Astrocyte (in vitro differentiated cells and primary cell): ENCODE data around the gene KRT84. TPM values are rescaled to one million over a fixed set of nuclear protein-coding genes. Genes with fewer than 3 reads are reported as not detected.

ENCODE experiments used
- DNase-seq: peaks from one replicate; pipeline ENCODE4 v3.0.0-alpha.2; 2010; ENCODE audit warnings: low read depth
- FAIRE-seq: peaks from 2 replicates; lab custom pipeline; 2011; peaks lifted over from hg19 to GRCh38; lab: Jason Lieb, UNC
- H2AFZ ChIP-seq: 2 replicates; pipeline ENCODE4 v1.6.0; 2012; ENCODE audit warnings: low read depth, low read length, inconsistent platforms
- H3K27ac ChIP-seq: 2 replicates; pipeline ENCODE4 v1.5.1; 2011; ENCODE audit warnings: low read depth, low read length, inconsistent platforms
- H3K27me3 ChIP-seq: 2 replicates; pipeline ENCODE4 v1.6.0; 2011; ENCODE audit warnings: low read length, inconsistent platforms; ENCODE audit not compliant: insufficient read depth
- H3K36me3 ChIP-seq: 2 replicates; pipeline ENCODE4 v1.5.1; 2011; ENCODE audit warnings: low read length, inconsistent platforms; ENCODE audit not compliant: insufficient read depth
- H3K4me1 ChIP-seq: 2 replicates; pipeline ENCODE4 v1.5.1; 2011; ENCODE audit warnings: low read length, inconsistent platforms; ENCODE audit not compliant: insufficient read depth
- H3K4me2 ChIP-seq: 2 replicates; pipeline ENCODE4 v1.6.0; 2012; ENCODE audit warnings: low read length, inconsistent platforms
- H3K4me3 ChIP-seq: 2 replicates; pipeline ENCODE4 v1.5.1; 2011; ENCODE audit warnings: low read depth, mild to moderate bottlenecking, low read length, inconsistent platforms; ENCODE audit not compliant: insufficient read depth
- H3K79me2 ChIP-seq: 2 replicates; pipeline ENCODE4 v1.6.0; 2012; ENCODE audit warnings: mild to moderate bottlenecking, low read length, inconsistent platforms; ENCODE audit not compliant: insufficient read depth
- H3K9ac ChIP-seq: 2 replicates; pipeline ENCODE4 v1.6.0; 2012; ENCODE audit warnings: mild to moderate bottlenecking, low read length, inconsistent platforms
- H3K9me3 ChIP-seq: 2 replicates; pipeline ENCODE4 v1.5.1; 2012; ENCODE audit warnings: low read depth, mild to moderate bottlenecking, low read length, inconsistent platforms; ENCODE audit not compliant: insufficient read depth
- H4K20me1 ChIP-seq: 2 replicates; pipeline ENCODE4 v1.6.0; 2012; ENCODE audit warnings: low read length, inconsistent platforms; ENCODE audit not compliant: insufficient read depth
- H3K27ac Mint-ChIP-seq: one replicate; pipeline ENCODE4 v1.8.0; 2021; ENCODE audit warnings: mild to moderate bottlenecking, mixed read lengths; ENCODE audit not compliant: unreplicated experiment
- H3K27me3 Mint-ChIP-seq: one replicate; pipeline ENCODE4 v1.8.0; 2021; ENCODE audit warnings: low read depth, mixed read lengths; ENCODE audit not compliant: unreplicated experiment
- H3K36me3 Mint-ChIP-seq: one replicate; pipeline ENCODE4 v1.8.0; 2021; ENCODE audit warnings: low read depth, mixed read lengths; ENCODE audit not compliant: unreplicated experiment
- H3K4me1 Mint-ChIP-seq: one replicate; pipeline ENCODE4 v1.8.0; 2021; ENCODE audit warnings: low read depth, mixed read lengths; ENCODE audit not compliant: unreplicated experiment
- H3K4me3 Mint-ChIP-seq: one replicate; pipeline ENCODE4 v1.8.0; 2021; ENCODE audit warnings: mild to moderate bottlenecking, moderate library complexity, mixed read lengths; ENCODE audit not compliant: unreplicated experiment
- H3K9me3 Mint-ChIP-seq: one replicate; pipeline ENCODE4 v1.8.0; 2021; ENCODE audit warnings: mild to moderate bottlenecking, mixed read lengths; ENCODE audit not compliant: unreplicated experiment
- EZH2 ChIP-seq: IDR thresholded peaks from 2 replicates; pipeline ENCODE4 v1.6.1; 2012; ENCODE audit warnings: mild to moderate bottlenecking, low read length, inconsistent platforms; ENCODE audit not compliant: insufficient read depth
- total RNA-seq: library from RNA; stranded (reverse); gene quantifications from 2 replicates; pipeline ENCODE4 v1.2.1, GENCODE V29; 2021
- TF ChIP-seq, protein P1 (sequence below): IDR thresholded peaks from 2 replicates; pipeline ENCODE4 v1.5.1; 2011; ENCODE audit warnings: low read depth, mild to moderate bottlenecking, inconsistent platforms, low read length, moderate library complexity; ENCODE audit not compliant: insufficient read depth

KRT84 gene
- total RNA-seq, 1 donor from 2014 or later: not detected

- H3K9ac ChIP-seq: no peak overlapping the region
- Mint-ChIP-seq H3K27ac (no peak overlapping the region), H3K36me3 (no peaks in the 10 kb centered on the region), H3K4me3 (no peak overlapping the region), H3K27me3 (peaks cover 62% of the 10 kb centered on the region), H3K4me1 (peaks cover 8% of the 10 kb centered on the region), H3K9me3 (no peaks in the 10 kb centered on the region)
- peaks cover 17% of the 10 kb centered on the region for H3K27me3 ChIP-seq
- H3K4me1 ChIP-seq: no peaks in the 10 kb centered on the region
- no peak for DNase-seq
- no peak overlapping the region for H3K27ac ChIP-seq
- no peak overlapping the region for H3K4me2 ChIP-seq
- FAIRE-seq: no peak
- H3K79me2 ChIP-seq: no peaks in the 10 kb centered on the region
- H4K20me1 ChIP-seq: no peaks in the 10 kb centered on the region
- H2AFZ ChIP-seq: no peak overlapping the region
- H3K9me3 ChIP-seq: no peaks in the 10 kb centered on the region
- no peaks in the 10 kb centered on the region for H3K36me3 ChIP-seq
- H3K4me3 ChIP-seq: no peak overlapping the region
- no peak for TF ChIP-seq EZH2
- TF ChIP-seq, protein P1, sequence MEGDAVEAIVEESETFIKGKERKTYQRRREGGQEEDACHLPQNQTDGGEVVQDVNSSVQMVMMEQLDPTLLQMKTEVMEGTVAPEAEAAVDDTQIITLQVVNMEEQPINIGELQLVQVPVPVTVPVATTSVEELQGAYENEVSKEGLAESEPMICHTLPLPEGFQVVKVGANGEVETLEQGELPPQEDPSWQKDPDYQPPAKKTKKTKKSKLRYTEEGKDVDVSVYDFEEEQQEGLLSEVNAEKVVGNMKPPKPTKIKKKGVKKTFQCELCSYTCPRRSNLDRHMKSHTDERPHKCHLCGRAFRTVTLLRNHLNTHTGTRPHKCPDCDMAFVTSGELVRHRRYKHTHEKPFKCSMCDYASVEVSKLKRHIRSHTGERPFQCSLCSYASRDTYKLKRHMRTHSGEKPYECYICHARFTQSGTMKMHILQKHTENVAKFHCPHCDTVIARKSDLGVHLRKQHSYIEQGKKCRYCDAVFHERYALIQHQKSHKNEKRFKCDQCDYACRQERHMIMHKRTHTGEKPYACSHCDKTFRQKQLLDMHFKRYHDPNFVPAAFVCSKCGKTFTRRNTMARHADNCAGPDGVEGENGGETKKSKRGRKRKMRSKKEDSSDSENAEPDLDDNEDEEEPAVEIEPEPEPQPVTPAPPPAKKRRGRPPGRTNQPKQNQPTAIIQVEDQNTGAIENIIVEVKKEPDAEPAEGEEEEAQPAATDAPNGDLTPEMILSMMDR: no peak
Measured at GRCh38 chr12:52394836-52395405, 9.5 kb upstream of the KRT84 start.

DNA sequence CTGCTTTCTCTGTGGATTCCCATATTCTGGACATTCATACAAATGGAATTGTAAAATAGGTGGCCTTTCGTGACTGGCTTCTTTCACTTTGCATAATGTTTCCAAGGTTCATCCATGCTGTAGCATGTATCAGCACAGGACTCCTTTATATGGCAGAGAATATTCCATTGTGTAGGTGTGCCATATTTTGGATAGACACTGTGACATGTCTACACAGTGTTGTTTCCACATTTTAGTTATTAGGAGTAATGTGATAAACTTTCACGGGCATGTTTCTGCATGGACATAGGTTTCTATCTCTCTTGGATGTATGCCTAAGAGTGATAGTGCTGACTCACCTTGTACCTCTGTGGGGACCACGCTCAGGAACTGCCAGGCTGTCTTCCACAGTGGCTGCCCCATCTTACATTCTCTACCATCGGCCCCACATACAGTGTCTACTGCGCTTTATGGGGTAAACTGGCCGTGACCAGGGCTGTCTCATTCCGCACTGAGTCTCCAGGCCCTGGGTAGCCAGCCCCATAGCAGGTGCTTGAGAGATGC is 7.1 kb upstream of the KRT84 start:
- no peaks in the 10 kb centered on the region for H3K36me3 ChIP-seq
- Mint-ChIP-seq H3K4me1 (peaks cover 16% of the 10 kb centered on the region), H3K27me3 (peaks cover 44% of the 10 kb centered on the region), H3K4me3 (no peak overlapping the region), H3K9me3 (no peaks in the 10 kb centered on the region), H3K36me3 (no peaks in the 10 kb centered on the region), H3K27ac (no peak overlapping the region)
- no peaks in the 10 kb centered on the region for H3K4me1 ChIP-seq
- FAIRE-seq (no peak), DNase-seq (no peak)
- no peaks in the 10 kb centered on the region for H3K9me3 ChIP-seq
- no peak overlapping the region for H3K27ac ChIP-seq
- no peaks in the 10 kb centered on the region for H3K79me2 ChIP-seq
- no peak overlapping the region for H3K4me2 ChIP-seq
- H2AFZ ChIP-seq: no peak overlapping the region
- no peaks in the 10 kb centered on the region for H4K20me1 ChIP-seq
- no peak overlapping the region for H3K4me3 ChIP-seq
- TF ChIP-seq EZH2: no peak
- TF ChIP-seq, protein P1: no peak
- H3K27me3 ChIP-seq: peaks cover 18% of the 10 kb centered on the region
- H3K9ac ChIP-seq: no peak overlapping the region

DNA sequence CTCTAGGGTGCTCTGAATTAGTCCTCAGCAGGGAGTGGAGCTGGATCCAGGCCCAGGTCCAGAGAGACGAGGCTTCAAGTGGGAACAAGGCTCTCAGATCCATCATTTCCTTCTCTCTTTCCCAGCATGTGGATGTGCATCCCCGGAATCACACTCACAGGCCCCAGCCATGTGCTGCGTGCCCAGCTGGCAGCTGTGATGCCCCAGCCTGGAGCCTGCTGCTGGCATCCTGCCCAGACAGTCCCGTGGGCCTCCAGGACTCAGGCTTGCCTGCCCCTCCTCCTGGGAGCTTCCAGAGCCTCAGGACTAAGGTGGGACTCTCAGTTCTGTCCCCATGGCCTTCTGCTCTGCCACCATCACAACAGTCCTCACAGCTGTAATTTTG is 6.2 kb upstream of the KRT84 start:
- no peak overlapping the region for H3K4me2 ChIP-seq
- no peak overlapping the region for H3K4me3 ChIP-seq
- no peak overlapping the region for H3K4me3 Mint-ChIP-seq
- no peaks in the 10 kb centered on the region for H4K20me1 ChIP-seq
- peaks cover 16% of the 10 kb centered on the region for H3K4me1 Mint-ChIP-seq
- H3K36me3 ChIP-seq: no peaks in the 10 kb centered on the region
- H3K9ac ChIP-seq: no peak overlapping the region
- DNase-seq (no peak), FAIRE-seq (no peak)
- no peak overlapping the region for H3K27ac Mint-ChIP-seq
- no peaks in the 10 kb centered on the region for H3K9me3 ChIP-seq
- no peaks in the 10 kb centered on the region for H3K4me1 ChIP-seq
- no peak overlapping the region for H3K27ac ChIP-seq
- H3K36me3 Mint-ChIP-seq: no peaks in the 10 kb centered on the region
- no peaks in the 10 kb centered on the region for H3K9me3 Mint-ChIP-seq
- H3K79me2 ChIP-seq: no peaks in the 10 kb centered on the region
- peak overlapping the region; percentile 0 for H2AFZ ChIP-seq
- H3K27me3 ChIP-seq: peaks cover 20% of the 10 kb centered on the region
- H3K27me3 Mint-ChIP-seq: peaks cover 35% of the 10 kb centered on the region
- no peak for TF ChIP-seq EZH2
- TF ChIP-seq, protein P1: no peak
